Keratinocyte (primary cell): ENCODE measurements around the gene TRAPPC1. TPM values are rescaled to one million over a fixed set of nuclear protein-coding genes. Genes with fewer than 3 reads are reported as not detected.

Experiments used
- DNase-seq: peaks from one replicate; pipeline ENCODE4 v3.0.0-alpha.2; 2011; ENCODE audit warnings: low read depth, missing footprints, low spot score
- FAIRE-seq: peaks from 2 replicates; lab custom pipeline; 2011; peaks lifted over from hg19 to GRCh38; lab: Jason Lieb, UNC
- H2AFZ ChIP-seq: 2 replicates; pipeline ENCODE4 v1.6.0; 2012; ENCODE audit warnings: low read length, control low read depth, inconsistent platforms; ENCODE audit not compliant: control insufficient read depth
- H3K27ac ChIP-seq: 2 replicates; pipeline ENCODE4 v1.5.1; 2011; ENCODE audit warnings: low read length; ENCODE audit not compliant: control insufficient read depth, insufficient read depth
- H3K27me3 ChIP-seq: 3 replicates; pipeline ENCODE4 v1.6.0; 2011; ENCODE audit warnings: low read length; ENCODE audit not compliant: control insufficient read depth, insufficient read depth; ENCODE audit errors: extremely low read depth
- H3K36me3 ChIP-seq, 2 experiments: 2 replicates in 1 of 2; 3 replicates in 1 of 2; pipeline ENCODE4 v1.5.1; 2011; ENCODE audit warnings: low read length in 2 of 2, mild to moderate bottlenecking in 1 of 2; ENCODE audit not compliant: control insufficient read depth in 2 of 2, insufficient read depth in 2 of 2; ENCODE audit errors: extremely low read depth in 1 of 2
- H3K4me1 ChIP-seq: 3 replicates; pipeline ENCODE4 v1.5.1; 2011; ENCODE audit warnings: low read length; ENCODE audit not compliant: control insufficient read depth, insufficient read depth; ENCODE audit errors: extremely low read depth
- H3K4me2 ChIP-seq: 3 replicates; pipeline ENCODE4 v1.6.0; 2011; ENCODE audit warnings: low read depth, low read length; ENCODE audit not compliant: control insufficient read depth, insufficient read depth; ENCODE audit errors: extremely low read depth
- H3K4me3 ChIP-seq, 3 experiments: fragments of 200-600 bp in 1 of 3; sonication (generic) in 1 of 3; 2 replicates in 2 of 3; 3 replicates in 1 of 3; pipeline ENCODE4 v1.5.1; 2011 to 2016; ENCODE audit warnings: low read length in 3 of 3, mild to moderate bottlenecking in 3 of 3, control low read depth in 2 of 3, inconsistent platforms in 1 of 3, low read depth in 1 of 3, mixed read lengths in 1 of 3, mixed run types in 1 of 3, moderate library complexity in 1 of 3; ENCODE audit not compliant: control insufficient read depth in 2 of 3, insufficient read depth in 2 of 3; ENCODE audit errors: extremely low read depth in 1 of 3
- H3K79me2 ChIP-seq: 2 replicates; pipeline ENCODE4 v1.6.0; 2012; ENCODE audit warnings: low read length; ENCODE audit not compliant: control insufficient read depth, insufficient read depth
- H3K9ac ChIP-seq: 3 replicates; pipeline ENCODE4 v1.6.0; 2011; ENCODE audit warnings: low read length; ENCODE audit not compliant: control insufficient read depth, insufficient read depth; ENCODE audit errors: extremely low read depth
- H3K9me1 ChIP-seq: 3 replicates; pipeline ENCODE4 v1.6.0; 2011; ENCODE audit warnings: low read length; ENCODE audit not compliant: control insufficient read depth, insufficient read depth; ENCODE audit errors: extremely low read depth
- H3K9me3 ChIP-seq: 2 replicates; pipeline ENCODE4 v1.5.1; 2012; ENCODE audit warnings: low read depth, low read length; ENCODE audit not compliant: control insufficient read depth
- H4K20me1 ChIP-seq: 3 replicates; pipeline ENCODE4 v1.6.0; 2011; ENCODE audit warnings: low read length; ENCODE audit not compliant: control insufficient read depth, insufficient read depth; ENCODE audit errors: extremely low read depth
- CTCF ChIP-seq, 3 experiments: IDR thresholded peaks in 1 of 3; conservative IDR thresholded peaks in 1 of 3; optimal IDR thresholded peaks in 1 of 3; 2 replicates in 2 of 3; 3 replicates in 1 of 3; pipeline versions ENCODE3 to v1.5.1; 2011; ENCODE audit warnings: low read length in 3 of 3, mild to moderate bottlenecking in 3 of 3, moderate library complexity in 2 of 3, control low read depth in 1 of 3, inconsistent platforms in 1 of 3; ENCODE audit not compliant: insufficient read depth in 2 of 3; ENCODE audit errors: extremely low read depth in 1 of 3
- EZH2 ChIP-seq: IDR thresholded peaks from one replicate; pipeline ENCODE4 v1.6.1; 2012; ENCODE audit warnings: inconsistent platforms, mild to moderate bottlenecking, low read length, moderate library complexity
- dilution Hi-C: fragments of 300-500 bp; cut with MboI; formaldehyde crosslinking; loops from one replicate; pipeline ENCODE4 v1.7.0; 2020; ENCODE audit warnings: low sequenced_read_pairs; ENCODE audit not compliant: extremely low pct_ligation_motif_present
- polyA plus RNA-seq, 5 experiments: library from polyadenylated mRNA; depleted of rRNA in 3 of 5; stranded (reverse) in 3 of 5; stranded (forward) in 1 of 5; unstranded in 1 of 5; fragments of >200 nt; gene quantifications; 1 replicate in 1 of 5; 2 replicates in 3 of 5; 3 replicates in 1 of 5; pipeline versions ENCODE4 v1.2.1 to v1.2.3, GENCODE V29; 2011 to 2012; ENCODE audit warnings: missing spikeins in 2 of 5, low read depth in 1 of 5, low replicate concordance in 1 of 5

The TRAPPC1 gene
- polyA plus RNA-seq, 1 donor (not counting 4 experiments of a cell fraction or from before 2014, with no cell fraction given) = 128 TPM

- Histone ChIP-seq H3K27me3 (no peaks in the 10 kb centered on the region), H3K4me2 (no peak overlapping the region), H3K4me1 (peaks cover 5% of the 10 kb centered on the region), H3K79me2 (no peaks in the 10 kb centered on the region), H4K20me1 (no peaks in the 10 kb centered on the region), H3K9me3 (peaks cover 3% of the 10 kb centered on the region), H3K9ac (no peak overlapping the region), H3K27ac (no peak overlapping the region), H2AFZ (no peak overlapping the region), H3K36me3 (no peaks in the 10 kb centered on the region), H3K4me3 (no peak overlapping the region), H3K9me1 (no peaks in the 10 kb centered on the region)
- DNase-seq (no peak), FAIRE-seq (no peak)
- TF ChIP-seq CTCF (optimal IDR thresholded peaks at IDR 0.05 in 1 of 3, IDR thresholded peaks at IDR 0.05 in 1 of 3, conservative IDR thresholded peaks at IDR 0.05 in 1 of 3; ENCODE audit: extremely low read depth in 1 of 3, insufficient read depth in 2 of 3, low read length in 3 of 3) (no peak), EZH2 (no peak)
- dilution Hi-C loops = no loop called here
Observed at GRCh38 chr17:7977039-7977438, 45.3 kb upstream of the TRAPPC1 start.

DNA sequence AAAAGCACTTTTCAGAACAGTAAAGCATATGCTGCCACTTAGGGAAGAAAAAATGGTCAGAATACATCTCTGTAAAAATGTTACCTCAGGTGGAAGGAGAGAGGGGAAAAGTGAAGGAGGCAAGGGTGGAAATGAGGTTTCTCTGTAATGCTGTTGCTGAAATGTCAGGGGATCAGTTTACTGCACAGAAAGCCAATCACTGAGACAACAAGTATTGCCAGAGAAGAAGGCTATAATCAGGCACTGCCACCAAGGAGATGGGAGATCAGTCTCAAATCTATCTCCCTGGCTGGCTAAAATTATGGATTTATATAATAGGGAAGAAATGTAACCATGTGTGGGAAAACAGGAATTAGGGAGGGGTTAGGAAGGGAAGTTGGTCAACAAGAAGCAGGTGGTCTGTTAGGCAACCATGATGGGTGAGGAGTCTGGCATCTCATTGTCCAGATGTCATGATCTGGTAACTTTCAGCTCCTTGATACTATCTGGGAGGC lies 42.9 kb upstream of the TRAPPC1 start:
- no peaks in the 10 kb centered on the region for H3K9me1 ChIP-seq
- dilution Hi-C loops = no loop called here
- H3K27ac ChIP-seq = no peak overlapping the region
- H3K36me3 ChIP-seq = no peaks in the 10 kb centered on the region
- no peaks in the 10 kb centered on the region for H3K27me3 ChIP-seq
- H3K4me3 ChIP-seq = no peak overlapping the region
- no peak for TF ChIP-seq EZH2
- no peaks in the 10 kb centered on the region for H4K20me1 ChIP-seq
- H2AFZ ChIP-seq = no peak overlapping the region
- H3K9me3 ChIP-seq = peaks cover 3% of the 10 kb centered on the region
- no peak for DNase-seq
- no peak for FAIRE-seq
- H3K4me2 ChIP-seq = no peak overlapping the region
- no peaks in the 10 kb centered on the region for H3K79me2 ChIP-seq
- no peak overlapping the region for H3K9ac ChIP-seq
- no peaks in the 10 kb centered on the region for H3K4me1 ChIP-seq

GRCh38 chr17:7972131-7972785 lies 40.5 kb upstream of the TRAPPC1 start:
- no peak overlapping the region for H3K27ac ChIP-seq
- DNase-seq (no peak), FAIRE-seq (no peak)
- H3K9me1 ChIP-seq = no peaks in the 10 kb centered on the region
- H3K79me2 ChIP-seq = no peaks in the 10 kb centered on the region
- no peak for TF ChIP-seq CTCF (optimal IDR thresholded peaks at IDR 0.05 in 1 of 3, IDR thresholded peaks at IDR 0.05 in 1 of 3, conservative IDR thresholded peaks at IDR 0.05 in 1 of 3; ENCODE audit: extremely low read depth in 1 of 3, insufficient read depth in 2 of 3, low read length in 3 of 3)
- TF ChIP-seq EZH2 = no peak
- H2AFZ ChIP-seq = no peak overlapping the region
- no peaks in the 10 kb centered on the region for H3K4me1 ChIP-seq
- no peak overlapping the region for H3K4me3 ChIP-seq
- no peak overlapping the region for H3K9ac ChIP-seq
- no peaks in the 10 kb centered on the region for H3K27me3 ChIP-seq
- no peaks in the 10 kb centered on the region for H4K20me1 ChIP-seq
- dilution Hi-C loops = no loop called here
- peaks cover 3% of the 10 kb centered on the region for H3K9me3 ChIP-seq
- H3K4me2 ChIP-seq = no peak overlapping the region
- H3K36me3 ChIP-seq = no peaks in the 10 kb centered on the region
